GM19463 (cell line): ENCODE results near the gene RAB44.
"Not testable (repeated sequence)": the region's sequence is repeated elsewhere in the genome, so short reads cannot be mapped to it uniquely, and the experiment has no call there.

Experiments
- ATAC-seq: cut with Tn5 transposase; IDR thresholded peaks from one replicate; pipeline ENCODE4 v1.9.1; 2021; ENCODE audit warnings: mild to moderate bottlenecking, moderate library complexity; ENCODE audit not compliant: unreplicated experiment

Gene RAB44, protein sequence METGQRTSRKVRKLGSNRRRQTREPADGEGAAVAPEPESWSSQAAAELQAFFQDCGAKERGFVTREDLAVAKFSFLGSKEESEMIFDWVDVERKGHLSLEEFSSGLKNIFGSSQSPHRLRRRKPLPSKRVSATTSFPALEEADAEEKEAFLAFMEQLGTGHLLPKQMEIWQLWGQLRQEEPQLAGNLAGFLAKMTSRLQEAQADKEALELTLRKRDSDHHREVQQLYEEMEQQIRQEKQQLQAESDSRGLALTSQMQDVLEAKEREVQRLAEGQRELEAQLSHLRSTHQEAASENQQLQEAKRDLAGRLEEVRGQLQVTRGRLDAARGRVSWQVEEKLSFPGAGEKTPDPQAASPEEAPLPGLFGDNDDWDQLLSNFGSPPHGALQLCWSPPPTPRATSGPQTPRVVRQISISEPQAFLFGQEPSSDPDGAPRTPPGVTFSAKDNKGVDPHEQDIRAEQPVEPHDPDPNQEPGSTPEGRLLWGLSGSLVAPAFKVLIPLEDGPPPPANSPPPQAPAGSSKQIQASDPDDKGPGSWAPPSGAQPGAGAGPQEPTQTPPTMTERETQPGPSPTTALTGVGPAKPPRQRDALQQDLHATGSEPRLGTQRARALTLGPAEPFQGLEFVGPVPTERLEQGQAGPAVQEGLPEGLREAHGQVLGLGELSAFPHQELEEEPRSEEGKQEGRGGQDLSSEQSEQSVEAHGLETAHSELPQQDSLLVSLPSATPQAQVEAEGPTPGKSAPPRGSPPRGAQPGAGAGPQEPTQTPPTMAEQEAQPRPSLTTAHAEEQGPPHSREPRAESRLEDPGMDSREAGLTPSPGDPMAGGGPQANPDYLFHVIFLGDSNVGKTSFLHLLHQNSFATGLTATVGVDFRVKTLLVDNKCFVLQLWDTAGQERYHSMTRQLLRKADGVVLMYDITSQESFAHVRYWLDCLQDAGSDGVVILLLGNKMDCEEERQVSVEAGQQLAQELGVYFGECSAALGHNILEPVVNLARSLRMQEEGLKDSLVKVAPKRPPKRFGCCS

DNA sequence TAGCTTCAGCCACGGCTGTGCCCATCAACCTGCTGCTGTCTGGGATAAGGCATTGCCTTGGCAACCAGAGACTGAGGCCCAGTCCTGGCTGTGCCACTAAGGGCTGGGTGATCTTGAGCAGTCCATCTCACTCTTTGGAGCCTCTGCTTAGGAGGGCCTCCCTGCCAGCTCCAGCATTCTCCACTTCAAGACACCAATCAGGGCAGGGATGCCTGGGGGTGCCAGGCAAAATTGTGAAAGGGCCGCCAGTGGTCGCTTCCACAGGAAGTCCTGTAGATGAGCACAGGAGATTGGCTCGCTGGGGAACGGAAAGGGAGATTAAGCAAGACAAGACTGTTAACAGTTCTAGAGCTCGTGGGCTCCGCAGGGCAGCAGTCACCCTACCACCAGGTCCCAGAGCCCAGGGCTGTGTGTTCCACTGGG lies at the start of gene RAB44:
RAB44 (plus strand) TSS at position 346 of the 423 bp plus-strand sequence. CDS start 6,410 bp downstream, outside the sequence.
- ATAC-seq, result no peak

DNA sequence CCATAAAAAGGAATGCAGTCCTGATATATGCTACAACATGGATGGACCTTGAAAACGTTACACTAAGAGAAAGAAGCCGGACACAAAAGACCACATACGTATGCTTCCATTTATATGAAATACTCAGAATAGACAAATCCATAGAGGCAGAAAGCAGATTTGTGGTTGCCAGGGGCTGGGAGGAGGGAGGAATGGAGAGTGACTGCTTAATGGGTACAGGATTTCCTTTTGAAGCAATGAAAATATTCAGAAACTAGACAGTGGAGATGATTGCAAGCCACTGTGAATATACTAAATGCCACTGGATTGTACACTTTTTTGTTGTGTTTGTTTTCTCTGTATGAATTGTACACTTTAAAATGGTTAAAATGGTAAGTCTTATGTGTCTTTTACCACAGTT lies 48.5 kb upstream of the RAB44 start:
- no peak for ATAC-seq

DNA sequence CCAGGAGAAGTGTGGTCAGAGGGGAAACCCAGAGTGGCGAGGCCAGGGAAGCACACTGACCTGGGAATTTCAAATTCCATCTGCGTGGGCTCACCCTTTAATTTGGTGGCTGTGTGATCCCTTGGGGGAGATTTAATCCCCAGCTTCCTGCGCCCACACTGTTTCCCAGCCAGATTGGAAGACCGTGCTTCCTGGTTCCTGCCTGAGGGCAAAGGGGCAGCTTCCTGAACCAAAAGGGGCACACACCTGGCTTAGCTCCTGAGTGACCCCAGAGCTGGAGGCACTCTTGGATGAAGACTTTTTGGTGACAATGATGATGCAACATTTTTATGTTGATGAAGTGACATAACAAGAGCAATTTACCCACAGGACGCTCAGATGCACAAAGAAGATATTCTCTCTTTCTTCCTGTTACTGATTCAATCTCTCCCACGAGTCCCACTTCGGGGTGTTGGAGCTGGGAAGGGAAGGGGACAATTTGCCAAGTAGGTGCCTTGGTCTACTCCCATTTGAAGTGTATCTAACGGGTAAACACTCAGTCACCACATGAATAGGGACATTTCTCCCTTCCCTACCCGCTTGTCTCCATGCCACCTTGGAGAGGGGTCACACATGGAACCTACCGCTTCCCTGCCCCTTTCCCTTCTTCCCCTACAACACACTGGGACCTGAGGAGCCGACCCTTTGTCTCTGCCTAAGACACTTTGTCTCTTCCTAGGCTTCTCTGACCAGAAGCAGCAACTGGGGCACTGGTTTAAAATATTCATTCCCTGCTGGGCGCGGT lies 47.7 kb upstream of the RAB44 start:
- ATAC-seq, result no peak

DNA sequence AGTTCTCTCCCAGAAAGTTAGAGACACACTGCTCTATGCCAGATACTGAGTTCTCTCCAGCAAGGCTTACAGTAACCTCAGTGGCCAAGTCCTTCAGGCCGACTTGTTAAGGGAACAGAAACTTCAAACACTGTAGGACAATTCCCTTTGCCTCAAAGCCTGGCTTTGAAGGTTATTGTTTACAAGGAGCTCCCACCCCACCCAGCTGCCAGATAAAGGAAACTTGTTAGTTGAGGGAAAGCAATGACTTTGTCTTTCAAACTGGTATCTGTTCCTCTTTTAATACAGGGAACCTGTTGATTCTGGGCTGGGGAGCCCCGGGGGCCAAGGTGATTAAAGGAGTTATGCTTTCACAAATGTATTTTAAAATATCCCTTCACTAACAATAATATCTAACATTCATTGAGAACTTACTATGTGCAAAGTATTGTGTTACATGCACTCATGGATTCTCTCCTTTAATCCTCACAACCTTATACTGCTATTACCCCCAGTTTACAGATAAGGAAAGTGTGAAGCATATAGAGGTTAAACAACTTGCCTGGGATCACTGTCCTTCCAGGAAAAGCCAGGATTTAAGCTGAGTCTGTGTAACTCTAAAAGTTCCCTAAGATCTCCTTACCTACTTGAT lies 46.7 kb upstream of the RAB44 start:
- peak; percentile 71 for ATAC-seq

- ATAC-seq, result no peak
Observed at GRCh38 chr6:36651659-36652379, 45.8 kb upstream of the RAB44 start.

DNA sequence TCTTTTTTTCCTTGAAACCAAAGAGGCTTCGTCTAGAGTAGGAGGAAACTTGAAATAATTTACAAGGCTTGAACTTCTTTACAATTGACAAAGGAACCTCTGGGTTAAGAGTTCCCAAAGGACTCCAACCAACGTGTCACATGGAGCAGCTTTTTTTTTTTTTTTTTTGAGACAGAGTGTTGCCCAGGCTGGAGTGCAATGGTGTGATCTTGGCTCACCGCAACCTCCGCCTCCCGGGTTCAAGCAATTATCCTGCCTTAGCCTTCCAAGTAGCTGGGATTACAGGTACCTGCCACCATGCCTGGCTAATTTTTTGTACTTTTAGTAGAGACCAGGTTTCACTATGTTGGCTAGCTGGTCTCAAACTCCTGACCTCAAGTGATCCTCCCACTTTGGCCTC lies 43.2 kb upstream of the RAB44 start:
- not testable (repeated sequence) for ATAC-seq

- ATAC-seq, result no peak
Observed at GRCh38 chr6:36655085-36655724, 42.4 kb upstream of the RAB44 start.

DNA sequence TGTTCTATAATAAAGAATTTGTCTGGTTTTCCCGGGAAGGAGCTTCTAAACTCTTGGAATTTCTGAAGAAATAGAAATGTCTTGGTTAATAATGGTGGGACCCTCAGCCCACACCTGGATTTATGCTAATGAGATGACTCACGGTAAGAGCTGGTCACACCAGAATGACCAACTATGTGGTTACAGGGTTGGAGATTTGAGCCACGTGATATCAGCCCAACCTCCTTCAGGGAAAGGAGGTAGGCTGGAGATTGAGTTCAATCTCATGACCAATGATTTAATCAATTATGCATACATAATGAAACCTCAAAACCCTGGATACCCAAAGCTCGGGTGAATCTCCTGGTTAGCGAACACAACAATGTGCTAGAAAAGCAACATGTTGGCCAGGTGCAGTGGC lies 41.2 kb upstream of the RAB44 start:
- ATAC-seq, result no peak

DNA sequence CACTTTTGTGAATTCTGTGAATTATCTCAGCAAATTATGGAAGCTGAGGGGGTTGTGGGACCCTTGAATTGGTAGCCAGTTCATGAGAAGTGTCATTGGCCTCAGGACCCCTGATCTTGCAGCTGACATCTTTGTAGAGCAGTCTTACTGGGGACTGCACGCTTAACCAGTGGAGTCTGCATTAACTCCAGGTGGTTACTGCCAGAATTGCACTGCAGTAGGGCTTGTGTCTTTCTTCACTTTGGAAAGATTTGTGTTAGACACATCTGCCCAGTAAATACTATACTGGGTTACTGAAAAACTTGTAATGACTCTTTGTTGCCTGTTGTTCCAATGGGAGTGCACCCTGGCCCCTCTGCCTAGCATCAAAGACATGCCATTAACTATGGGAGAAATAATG lies 40.4 kb upstream of the RAB44 start:
- no peak for ATAC-seq

GRCh38 chr6:36657942-36658544 lies 39.6 kb upstream of the RAB44 start:
- ATAC-seq, result no peak

GRCh38 chr6:36659271-36659670 lies 38.4 kb upstream of the RAB44 start:
- no peak for ATAC-seq

DNA sequence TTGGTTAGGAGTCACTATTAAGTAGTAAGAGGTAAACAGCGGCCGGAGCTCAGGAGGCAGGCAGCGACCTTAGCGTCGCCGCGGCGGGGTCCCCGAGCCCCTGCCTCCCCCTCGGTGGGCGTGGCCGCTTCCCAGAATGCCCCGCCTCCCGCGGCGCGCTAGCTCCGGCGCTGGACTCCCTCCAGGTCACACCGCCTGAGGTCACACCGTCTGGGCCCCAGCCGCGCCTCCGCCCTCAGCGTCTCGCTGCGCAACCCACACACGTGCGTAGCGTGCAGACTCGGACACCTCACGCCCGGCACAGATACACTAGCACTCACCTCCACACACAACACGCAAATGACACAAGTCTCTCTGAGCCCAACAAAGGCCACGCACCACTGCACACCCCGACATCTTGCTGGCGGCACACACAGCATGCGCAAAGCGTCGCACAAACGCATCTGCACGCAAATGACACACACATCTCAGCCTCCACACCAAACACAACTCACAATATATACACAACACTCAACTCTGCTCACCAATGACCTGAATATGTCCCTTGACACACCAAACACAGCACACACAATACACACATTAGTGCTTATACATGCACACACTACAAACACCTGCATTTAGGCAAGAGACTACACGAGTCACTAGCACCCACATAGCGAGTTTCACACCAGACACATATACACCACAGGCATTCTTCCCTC lies 36.7 kb upstream of the RAB44 start:
- no peak for ATAC-seq

DNA sequence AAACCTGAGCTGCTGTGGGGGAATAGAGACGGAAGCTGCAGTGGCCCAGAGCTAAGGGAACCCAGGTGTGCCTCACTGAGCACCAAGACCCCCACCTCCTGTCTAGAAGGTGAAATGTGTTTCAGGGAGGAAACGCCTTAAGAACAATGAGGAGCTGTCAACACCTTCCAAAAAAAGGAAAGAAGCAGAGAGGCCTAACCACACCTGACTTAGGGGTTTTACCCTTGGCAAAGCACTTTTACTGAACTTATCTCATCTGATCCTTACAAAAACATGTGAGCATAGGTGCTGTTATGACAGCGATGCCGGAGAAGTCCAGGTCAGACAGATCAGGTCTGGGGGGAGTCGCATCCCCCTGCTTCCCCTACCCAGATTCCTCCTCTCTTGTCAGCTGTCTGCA lies 35.2 kb upstream of the RAB44 start:
- no peak for ATAC-seq

DNA sequence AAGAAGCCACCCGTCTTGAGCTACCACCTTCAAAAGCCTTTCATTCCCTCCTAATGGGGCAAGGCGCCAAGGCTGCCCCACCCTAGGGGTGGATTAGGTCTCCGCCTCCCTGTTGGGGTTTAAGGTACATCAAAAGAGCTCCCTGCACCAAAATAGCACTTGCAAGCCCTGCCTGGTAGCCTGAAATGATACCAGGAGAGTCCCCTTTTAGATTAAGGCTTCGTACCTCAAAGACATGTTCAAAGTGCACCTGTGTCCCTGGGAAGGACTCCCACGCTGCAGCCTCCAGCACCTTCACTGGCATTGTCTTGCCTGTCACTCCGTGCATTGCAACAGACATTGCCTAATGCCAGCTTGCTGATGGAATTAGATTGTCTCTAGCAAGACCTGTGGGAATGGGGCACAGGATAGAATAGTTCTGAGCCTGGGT lies 34.8 kb upstream of the RAB44 start:
- ATAC-seq, result no peak

DNA sequence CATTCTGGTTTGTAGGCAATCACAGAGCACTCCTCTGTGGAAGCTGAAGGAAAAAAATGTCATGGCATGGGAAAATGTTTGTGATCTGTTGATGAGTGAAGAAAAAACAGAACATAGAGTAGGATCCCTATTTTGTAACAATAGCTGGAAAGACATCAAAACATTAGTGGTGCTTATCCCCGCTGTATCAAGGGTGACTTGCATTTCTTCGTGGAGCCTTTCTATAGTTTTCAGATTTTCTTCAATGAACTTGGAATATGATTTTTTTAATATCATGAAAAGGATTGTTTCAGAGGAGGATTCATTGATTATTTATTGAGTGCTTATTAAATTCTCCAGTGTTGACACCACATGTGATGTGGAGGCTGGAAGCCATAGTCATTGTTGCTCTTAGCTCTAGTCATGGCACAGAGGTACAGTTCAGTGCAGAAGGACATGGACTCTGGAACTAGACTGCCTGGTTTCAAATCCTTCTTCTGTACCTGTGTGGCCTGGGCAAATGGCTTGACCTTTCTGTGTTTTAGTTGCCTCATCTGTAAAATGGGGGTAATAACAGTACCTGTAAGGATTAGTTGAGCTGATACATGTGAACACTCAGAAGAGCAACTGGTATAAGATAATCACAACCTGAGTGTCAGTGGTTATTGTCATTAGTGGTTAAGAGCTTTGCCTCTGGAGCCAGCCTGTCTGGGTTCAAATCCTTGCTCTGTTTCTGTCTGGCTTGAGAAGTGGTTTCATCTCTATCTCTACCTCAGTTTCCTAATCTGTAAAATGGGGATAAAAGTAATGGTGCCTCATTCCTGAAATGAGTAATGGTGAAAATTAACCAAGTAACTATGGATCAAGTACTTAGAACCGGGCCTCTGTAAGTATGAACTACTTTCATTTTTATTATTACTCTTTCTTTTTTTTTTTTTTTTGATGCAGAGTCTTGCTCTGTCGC lies 33.9 kb upstream of the RAB44 start:
- ATAC-seq, result no peak

- ATAC-seq, result no peak
Observed at GRCh38 chr6:36665180-36665579, 32.4 kb upstream of the RAB44 start.

DNA sequence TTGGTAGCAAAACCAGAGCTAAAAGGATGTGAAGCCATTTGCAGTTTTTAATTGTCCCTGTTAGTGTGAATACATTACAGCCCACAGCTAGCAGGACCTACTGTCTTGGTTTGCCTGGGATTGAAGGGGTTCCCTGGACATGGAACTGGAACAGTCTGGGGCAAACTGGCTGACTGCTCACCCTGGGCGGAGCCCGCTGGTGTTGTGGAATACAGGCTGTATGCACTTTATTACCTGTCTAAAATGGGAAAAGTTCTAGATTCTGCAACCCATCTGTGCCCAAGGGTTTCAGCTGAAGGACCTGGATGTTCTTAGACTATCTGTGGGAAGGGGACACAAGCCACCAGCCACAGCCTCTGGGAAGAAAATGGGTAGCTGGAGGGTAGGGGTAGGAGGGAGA lies 31.3 kb upstream of the RAB44 start:
- ATAC-seq, result no peak
